NCI-H1436 (cell line): ENCODE results near the gene MIX23.

Source experiments
- DNase-seq: peaks from one replicate; lab custom pipeline; 2025; lab: John Stamatoyannopoulos, UW

The MIX23 gene

DNA sequence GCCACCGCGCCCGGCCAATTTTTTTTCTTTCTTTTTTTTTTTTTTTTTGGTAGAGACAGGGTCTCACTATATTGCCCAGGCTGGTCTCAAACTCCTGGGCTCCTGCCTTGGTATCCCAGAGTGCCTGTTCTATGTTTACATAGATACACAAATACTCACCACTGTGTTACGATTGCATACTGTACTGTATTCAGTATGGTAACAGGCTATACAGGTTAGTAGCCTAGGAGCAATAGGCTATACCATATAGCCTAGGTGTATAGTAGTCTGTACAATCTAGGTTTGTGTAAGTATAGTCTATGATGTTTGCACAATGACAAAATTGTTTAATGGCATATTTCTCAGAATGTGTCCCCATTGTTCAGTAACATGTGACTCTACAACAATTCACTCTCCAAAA, 31.4 kb downstream of the MIX23 start:
- no peak for DNase-seq

DNA sequence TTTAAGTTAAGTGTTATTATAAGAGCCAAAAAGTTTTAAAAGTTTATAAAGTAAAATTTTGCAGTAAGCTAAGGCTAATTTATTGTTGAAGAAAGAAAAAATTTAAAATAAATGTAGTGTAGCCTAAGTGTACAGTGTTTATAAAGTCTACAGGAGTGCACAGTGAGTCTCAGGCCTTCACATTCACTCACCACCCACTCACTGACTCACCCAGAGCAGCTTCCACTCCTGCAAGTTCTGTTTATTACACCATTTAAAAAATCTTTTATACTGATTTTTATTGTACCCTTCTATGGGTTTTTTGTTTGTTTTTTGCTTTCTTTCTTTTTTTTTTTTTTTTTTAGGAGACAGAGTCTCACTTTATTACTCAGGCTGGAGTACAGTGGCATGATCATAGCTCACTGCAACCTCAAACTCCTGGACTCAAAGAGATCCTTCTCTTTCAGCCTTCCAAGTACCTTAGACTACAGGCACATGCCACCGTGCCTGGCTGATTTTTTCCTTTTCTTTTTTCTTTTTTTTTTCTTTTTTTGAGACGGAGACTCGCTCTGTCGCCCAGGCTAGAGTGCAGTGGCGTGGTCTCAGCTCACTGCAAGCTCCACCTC, 32.1 kb downstream of the MIX23 start:
- no peak for DNase-seq

DNA sequence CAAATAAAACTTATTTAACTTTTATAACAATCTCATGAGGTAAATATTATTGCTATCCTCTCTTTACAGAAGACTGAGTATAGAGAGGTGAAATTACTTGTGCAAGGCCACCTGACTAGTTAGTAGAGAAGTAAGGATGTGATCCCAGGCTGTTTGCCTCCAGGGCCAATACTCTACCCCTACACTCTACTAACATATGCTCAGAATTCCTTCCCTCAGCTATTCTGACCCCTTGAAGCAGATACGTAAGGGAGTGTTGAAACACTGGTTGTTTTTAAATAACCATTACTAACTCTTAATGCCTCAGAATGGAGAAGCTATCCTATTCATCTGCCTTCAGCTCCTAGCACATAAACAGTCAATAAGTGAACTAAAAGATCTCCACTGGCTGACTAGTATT, 33.9 kb downstream of the MIX23 start:
- DNase-seq = no peak

DNA sequence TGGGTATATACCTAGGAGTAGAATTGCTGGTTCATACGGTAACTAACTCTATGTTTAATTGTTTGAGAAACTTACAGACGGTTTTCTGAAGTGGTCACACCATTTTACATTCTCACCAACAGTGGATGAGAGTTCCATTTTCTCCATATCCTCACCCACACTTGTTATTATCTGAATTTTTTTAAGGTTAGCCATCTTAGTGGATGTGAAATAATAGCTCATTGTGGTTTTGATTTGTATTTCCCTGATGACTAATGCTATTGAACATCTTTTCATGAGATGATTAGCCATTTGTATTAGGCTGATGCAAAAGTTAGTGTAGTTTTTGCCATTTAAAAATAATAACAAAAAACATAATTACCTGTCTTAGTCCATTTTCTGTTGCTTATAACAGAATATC, 39.4 kb downstream of the MIX23 start:
- DNase-seq = no peak

DNA sequence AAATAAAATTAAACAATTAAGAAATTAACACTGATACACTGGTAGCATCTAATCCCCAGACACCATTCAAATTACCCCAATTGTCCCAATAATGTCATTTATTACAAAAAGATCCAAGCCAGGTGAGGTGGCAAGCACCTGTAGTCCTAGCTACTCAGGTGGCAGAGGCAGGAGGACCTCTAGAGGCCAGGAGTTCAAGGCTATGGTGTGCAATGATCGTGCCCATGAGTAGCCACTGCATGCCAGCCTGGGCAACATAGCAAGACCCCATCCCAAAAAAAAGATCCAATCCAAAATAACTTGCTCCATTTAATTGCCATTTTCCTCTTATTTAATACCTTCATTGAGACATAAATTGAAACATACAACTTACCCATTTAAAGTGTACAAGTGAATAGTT, 40.2 kb downstream of the MIX23 start:
- no peak for DNase-seq

DNA sequence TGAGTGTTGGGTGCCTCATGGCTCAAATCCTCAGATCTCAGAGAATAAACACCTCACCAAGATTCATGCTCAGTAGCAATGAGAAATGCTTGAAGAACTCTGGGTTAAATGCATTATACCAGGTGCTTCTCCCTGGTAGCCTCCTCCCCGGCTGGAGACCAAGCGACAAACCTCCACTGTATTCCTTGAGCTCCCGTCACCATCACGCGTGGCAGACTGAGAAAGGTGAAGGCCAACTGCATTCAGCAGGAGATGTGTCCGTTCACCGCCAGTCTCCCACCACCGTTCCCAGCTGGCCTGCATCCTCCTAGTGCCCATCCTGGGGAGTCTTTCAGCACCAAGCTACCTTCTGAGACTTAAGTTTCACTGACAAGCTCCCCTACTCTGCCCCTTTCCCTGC, 50.5 kb downstream of the MIX23 start:
- DNase-seq = no peak

DNA sequence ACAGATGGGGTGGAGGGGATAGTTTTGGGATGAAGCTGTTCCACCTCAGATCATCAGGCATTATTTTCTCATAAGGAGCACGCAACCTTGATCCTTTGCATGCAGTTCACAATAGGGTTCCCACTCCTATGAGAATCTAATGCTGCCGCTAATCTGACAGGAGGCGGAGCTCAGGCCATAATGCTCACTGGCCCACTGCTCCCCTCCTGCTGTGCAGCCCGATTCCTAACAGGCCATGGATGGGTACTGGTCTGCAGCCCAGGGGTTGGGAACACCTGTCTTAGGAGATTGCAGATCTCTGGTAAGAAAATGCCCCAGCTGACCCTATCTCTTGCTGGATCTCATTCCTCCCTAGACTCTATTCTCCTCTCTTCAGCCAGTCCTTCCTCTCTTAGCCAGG, 51.1 kb downstream of the MIX23 start:
- DNase-seq = no peak

DNA sequence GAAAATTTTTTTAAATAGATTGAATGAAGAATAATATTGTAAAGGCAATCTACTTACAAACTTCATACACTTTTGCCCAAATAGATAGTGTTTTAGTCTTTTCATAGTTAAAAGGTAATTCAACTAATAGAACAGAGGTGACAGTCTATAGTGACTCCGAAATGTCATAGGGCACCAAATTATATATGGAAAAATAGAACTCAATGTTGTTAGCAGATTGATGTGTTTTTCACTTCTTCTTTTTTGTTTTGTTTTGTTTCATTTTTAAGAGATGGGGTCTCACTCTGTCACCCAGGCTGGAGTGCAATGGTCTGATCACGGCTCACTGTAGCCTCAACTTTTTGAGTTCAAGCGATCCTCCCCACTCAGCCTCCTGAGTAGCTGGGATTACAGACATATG, 57.3 kb downstream of the MIX23 start:
- no peak for DNase-seq

DNA sequence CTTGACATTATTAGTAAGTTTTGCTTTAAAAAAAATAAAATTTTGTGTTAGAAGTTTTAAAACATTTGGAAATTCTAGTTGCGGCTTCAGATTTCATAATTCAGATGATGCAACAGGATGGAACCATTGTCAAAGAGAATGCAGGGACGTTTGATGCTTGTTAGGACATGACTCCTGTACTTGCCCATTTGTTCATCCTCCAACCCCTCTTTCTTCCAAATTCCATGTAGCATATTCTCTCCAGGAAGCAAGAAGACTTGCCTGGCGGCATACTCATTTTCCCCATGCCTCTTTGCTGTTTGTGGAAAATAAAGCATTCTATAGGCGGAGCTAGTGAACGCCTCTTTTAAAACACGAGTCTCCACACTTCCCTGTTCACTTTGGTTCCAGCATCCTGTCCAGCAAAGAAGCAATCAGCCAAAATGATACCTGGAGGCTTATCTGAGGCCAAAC, 58.1 kb downstream of the MIX23 start, which contains the start of gene CSTA:
CSTA (plus strand) TSS at position 378 of the 453 bp plus-strand sequence; CDS start at position 423, 45 bp downstream.
- DNase-seq = no peak

DNA sequence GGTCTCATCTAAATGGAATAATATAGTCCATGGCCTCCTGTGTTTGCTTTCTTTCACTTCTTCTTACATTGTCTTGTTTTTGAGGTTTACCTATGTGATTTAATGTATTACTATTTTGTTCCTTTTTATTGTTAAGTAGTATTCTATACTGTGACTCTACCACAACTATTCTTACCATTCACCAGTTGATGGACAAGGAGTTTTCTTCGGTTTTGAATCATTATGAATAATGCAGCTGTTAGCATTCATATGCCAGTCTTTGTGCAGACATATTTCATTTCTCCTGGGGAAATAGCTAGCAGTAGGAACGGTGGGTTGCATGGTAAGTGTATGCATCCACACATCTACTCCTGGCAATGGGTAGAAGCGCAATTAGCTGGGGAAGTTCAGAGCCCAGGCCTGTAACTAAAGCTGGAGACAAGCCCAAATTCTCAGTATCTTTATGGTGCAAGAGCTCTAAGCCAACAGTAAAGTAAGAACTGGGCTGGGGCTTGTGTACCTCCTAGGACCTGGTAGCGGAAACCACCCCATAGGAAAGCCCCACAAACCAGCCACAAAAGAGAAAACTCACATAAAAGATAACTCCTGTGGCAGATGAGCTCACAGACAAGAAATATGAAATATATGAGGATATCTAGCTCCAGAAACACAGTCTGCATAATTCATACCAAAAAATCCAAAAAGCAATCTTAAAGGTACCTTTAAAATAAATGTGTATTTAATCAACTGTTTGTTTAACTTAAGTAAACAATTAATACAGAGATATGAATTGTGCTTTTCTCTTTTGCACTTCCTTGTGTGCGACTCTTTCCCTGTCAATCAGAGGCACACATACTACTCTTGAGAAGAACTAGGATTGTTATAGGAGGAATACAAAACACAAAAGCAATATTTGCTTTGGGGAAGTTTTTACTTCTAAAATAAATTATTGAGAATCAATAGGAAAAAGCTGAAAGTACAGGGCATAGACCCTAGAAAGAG, 60.6 kb downstream of the MIX23 start:
- no peak for DNase-seq

DNA sequence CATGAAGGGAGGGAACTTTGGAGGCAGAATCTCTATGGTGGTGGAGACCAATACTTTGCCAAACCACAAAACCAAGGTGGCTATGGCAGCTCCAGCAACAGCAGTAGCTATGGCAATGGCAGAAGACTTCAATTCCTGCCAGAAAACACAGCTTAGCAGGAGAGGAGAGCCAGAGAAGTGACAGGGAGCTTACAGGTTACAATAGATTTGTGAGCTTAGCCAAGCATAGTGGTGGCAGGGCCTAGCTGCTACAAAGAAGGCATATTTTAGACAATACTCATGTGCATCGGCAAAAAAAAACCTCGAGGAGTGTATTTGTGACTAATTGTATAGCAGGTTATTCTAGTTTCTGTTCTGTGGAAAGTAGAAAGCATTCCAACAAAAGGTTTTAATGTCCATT, 64.4 kb downstream of the MIX23 start:
- DNase-seq = no peak

DNA sequence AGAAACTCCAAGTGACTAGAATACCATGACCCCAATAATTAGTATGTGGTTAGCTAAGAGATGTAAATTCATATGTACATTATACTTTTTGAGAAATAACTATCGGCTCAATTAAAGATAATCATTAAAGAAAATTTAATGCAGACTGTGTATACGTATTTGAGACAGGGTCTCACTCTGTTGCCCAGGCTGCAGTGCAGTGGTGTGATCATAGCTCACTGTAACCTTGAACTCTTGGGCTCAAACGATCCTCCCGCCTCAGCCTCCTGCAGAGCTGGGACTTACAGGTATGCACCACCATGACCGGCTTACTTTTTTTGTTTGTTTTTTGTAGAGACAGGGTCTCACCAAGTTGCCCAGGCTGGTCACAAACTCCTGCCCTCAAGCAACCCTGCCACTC, 66.7 kb downstream of the MIX23 start:
- DNase-seq = no peak

DNA sequence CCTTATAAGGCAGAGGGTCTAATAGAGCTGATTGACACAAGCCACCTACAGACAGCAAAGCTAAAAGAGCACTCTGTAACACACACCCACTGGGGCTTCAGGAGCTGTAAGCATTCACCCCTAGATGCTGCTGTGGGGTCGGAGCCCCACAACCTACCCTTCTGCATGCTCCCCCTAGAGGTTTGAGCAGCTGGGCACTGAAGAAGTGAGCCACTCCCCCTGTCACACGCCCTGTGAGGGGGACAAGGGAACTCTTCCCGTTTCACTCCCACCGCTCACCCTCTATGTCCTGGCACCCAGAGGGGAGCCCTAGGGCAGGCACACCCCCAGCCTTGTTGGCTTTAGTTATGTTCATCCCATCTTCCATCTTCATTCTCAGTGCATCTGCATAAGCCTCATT, 67.4 kb downstream of the MIX23 start:
- DNase-seq = no peak

DNA sequence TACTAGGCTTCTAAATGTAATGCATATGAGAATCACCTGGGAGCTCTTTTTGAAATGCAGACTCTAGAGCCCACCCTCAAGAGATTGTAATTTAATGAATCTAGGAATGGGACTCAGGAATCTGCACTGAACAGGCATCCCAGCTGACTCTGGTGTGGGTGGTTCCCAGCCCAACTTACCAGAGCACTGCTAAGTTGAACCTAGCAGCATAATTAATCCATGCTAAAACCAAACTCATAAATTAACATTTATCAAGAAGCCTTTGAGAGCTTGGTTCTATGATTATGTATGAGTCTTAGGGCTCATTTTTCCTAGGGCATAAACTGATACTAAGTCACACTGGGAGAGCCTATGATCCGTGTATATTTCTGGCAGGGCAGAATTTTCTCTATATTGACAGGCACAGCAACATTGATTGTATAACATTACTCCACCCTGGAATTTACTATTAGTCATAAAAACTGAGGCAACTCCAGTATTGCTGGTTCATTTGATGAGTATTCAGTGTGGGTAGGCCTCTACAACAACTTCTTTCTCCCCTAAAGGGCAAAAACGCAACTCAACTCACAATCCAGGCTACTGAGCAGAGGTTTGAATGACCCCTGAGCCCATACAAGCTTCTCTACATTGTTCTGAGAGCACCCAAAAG, 68.7 kb downstream of the MIX23 start:
- DNase-seq = no peak

DNA sequence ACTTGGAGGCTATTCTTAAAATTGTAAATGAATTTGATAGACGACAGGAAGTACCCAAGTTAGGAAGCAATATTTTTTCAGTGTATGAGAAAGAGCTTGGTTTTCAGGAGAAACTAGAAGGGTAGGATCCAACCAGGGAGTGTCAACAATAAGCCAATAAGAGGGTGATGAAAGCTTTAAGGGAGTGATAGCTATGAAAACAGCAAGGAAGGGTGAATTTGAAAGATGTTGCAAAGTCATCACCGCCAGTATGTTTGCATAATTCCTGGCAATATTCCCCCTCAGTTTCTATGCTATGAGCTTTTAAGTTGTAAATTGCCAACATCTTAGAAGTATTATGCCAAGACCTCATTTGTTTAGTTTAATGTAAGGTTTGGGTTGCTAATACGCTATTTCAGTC, 69.8 kb downstream of the MIX23 start:
- DNase-seq = no peak

DNA sequence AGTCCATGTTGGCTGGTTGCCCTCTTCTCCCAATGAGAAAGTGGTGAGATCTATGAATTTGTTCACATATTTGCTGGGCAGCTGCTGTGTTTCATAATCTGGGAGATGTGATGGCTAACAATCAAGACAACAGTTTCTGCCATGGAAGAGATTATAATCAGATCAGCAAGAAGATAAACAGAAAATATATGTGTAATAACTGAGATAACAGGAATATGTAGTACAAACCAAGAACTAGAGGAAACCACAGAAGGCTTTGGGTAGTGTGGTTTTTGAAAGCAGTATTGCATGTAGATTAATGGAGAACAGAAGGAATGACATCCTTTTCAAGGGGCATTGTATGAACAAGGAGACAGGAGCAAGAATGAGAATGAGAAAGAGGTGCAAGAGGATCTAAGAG, 70.2 kb downstream of the MIX23 start:
- no peak for DNase-seq

DNA sequence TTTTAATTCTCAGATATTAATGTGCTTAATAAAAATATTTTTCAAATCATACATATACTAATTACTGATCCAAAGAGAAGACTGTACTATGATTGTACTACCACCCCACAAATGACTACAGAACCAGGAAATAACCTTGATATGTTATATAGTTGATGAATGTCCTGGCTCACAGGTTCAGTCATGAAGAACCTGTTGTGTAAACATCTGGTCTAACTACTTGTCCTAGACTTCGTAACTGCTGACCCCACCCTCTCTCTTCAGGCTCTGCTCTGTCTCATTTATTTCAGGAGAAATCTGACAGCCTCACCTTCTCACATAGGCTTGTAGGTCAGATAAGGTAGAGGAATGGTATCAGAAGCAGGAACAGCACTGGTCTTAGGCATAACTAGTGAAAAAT, 72.7 kb downstream of the MIX23 start:
- no peak for DNase-seq
